Colonic mucosa (tissue), 4 donors: ENCODE data around the gene ZNF385B. TPM values are rescaled to one million over a fixed set of nuclear protein-coding genes. Genes with fewer than 3 reads are reported as not detected.

Experiments
- DNase-seq: peaks from one replicate; pipeline ENCODE4 v3.0.0-alpha.2; 2020
- H3K27ac ChIP-seq: fragments of 200-600 bp; one replicate; pipeline ENCODE4 v1.8.0; 2021
- H3K27me3 ChIP-seq: fragments of 200-600 bp; one replicate; pipeline ENCODE4 v1.8.0; 2021
- H3K36me3 ChIP-seq: fragments of 200-600 bp; one replicate; pipeline ENCODE4 v1.8.0; 2021
- H3K4me1 ChIP-seq: fragments of 200-600 bp; one replicate; pipeline ENCODE4 v1.8.0; 2021; ENCODE audit warnings: mild to moderate bottlenecking
- H3K4me3 ChIP-seq: fragments of 200-600 bp; one replicate; pipeline ENCODE4 v1.8.0; 2021
- H3K9ac ChIP-seq, 2 donors: one replicate each; pipeline ENCODE4 v1.7.0; 2013; ENCODE audit warnings: control low read depth in 2 of 2, low read depth in 2 of 2, low read length in 2 of 2
- H3K9me3 ChIP-seq: fragments of 200-600 bp; one replicate; pipeline ENCODE4 v1.8.0; 2021
- CTCF ChIP-seq: fragments of 200-600 bp; IDR thresholded peaks from one replicate; pipeline ENCODE4 v1.8.0; 2022; ENCODE audit warnings: antibody characterized with exemption, mild to moderate bottlenecking
- intact Hi-C: fragments of 100-400 bp; cut with DNase I; formaldehyde crosslinking; loops from one replicate; pipeline ENCODE4 v1.14.1; 2022
- total RNA-seq, 2 donors: library from RNA; stranded (reverse); fragmentation: NEBNext Ultra II Directional in 1 of 2; extraction: Animal tissue kit (Norgen Biotek cat#: 25700) in 1 of 2; gene quantifications; one replicate each; pipeline ENCODE4 v1.2.1, GENCODE V29; 2021
- donor health status: healthy.
- donor health status: DM: no; HTN: no; CAD: no.
- donor health status: DM: no; HTN: no; CAD: no.

Gene ZNF385B
- total RNA-seq, 2 donors from 2014 or later = 0.10 to 0.69 TPM

- H3K36me3 ChIP-seq = no peaks in the 10 kb centered on the region
- no peak overlapping the region for H3K9ac ChIP-seq
- no peak for TF ChIP-seq CTCF
- intact Hi-C loops = no loop called here
- H3K9me3 ChIP-seq = no peaks in the 10 kb centered on the region
- no peaks in the 10 kb centered on the region for H3K27me3 ChIP-seq
- no peak overlapping the region for H3K27ac ChIP-seq
- H3K4me1 ChIP-seq = no peaks in the 10 kb centered on the region
- DNase-seq = no peak
- no peak overlapping the region for H3K4me3 ChIP-seq
Observed at GRCh38 chr2:179553382-179553781, 308.0 kb downstream of the ZNF385B start.

GRCh38 chr2:179551539-179552045 lies 309.8 kb downstream of the ZNF385B start:
- intact Hi-C loops = no loop called here
- Histone ChIP-seq H3K9me3 (no peaks in the 10 kb centered on the region), H3K9ac (no peak overlapping the region), H3K36me3 (no peaks in the 10 kb centered on the region), H3K27me3 (no peaks in the 10 kb centered on the region), H3K4me1 (no peaks in the 10 kb centered on the region), H3K27ac (no peak overlapping the region), H3K4me3 (no peak overlapping the region)
- DNase-seq = no peak
- no peak for TF ChIP-seq CTCF

GRCh38 chr2:179550849-179551248 lies 310.6 kb downstream of the ZNF385B start:
- Histone ChIP-seq H3K9me3 (no peaks in the 10 kb centered on the region), H3K27ac (no peak overlapping the region), H3K4me1 (no peaks in the 10 kb centered on the region), H3K9ac (no peak overlapping the region), H3K4me3 (no peak overlapping the region), H3K27me3 (no peaks in the 10 kb centered on the region), H3K36me3 (no peaks in the 10 kb centered on the region)
- no peak for DNase-seq
- intact Hi-C loops = no loop called here
- no peak for TF ChIP-seq CTCF

- no peak for TF ChIP-seq CTCF
- no peak overlapping the region for H3K9ac ChIP-seq
- no peaks in the 10 kb centered on the region for H3K4me1 ChIP-seq
- H3K4me3 ChIP-seq = no peak overlapping the region
- H3K36me3 ChIP-seq = no peaks in the 10 kb centered on the region
- no peak for DNase-seq
- no peaks in the 10 kb centered on the region for H3K27me3 ChIP-seq
- H3K27ac ChIP-seq = no peak overlapping the region
- H3K9me3 ChIP-seq = no peaks in the 10 kb centered on the region
- intact Hi-C loops = no loop called here
Observed at GRCh38 chr2:179550214-179550613, 311.2 kb downstream of the ZNF385B start.

GRCh38 chr2:179546656-179547055 lies 314.8 kb downstream of the ZNF385B start:
- intact Hi-C loops = no loop called here
- Histone ChIP-seq H3K4me3 (no peak overlapping the region), H3K36me3 (no peaks in the 10 kb centered on the region), H3K27ac (no peak overlapping the region), H3K27me3 (no peaks in the 10 kb centered on the region), H3K9me3 (no peaks in the 10 kb centered on the region), H3K4me1 (no peaks in the 10 kb centered on the region), H3K9ac (no peak overlapping the region)
- no peak for TF ChIP-seq CTCF
- DNase-seq = no peak

- Histone ChIP-seq H3K4me3 (no peak overlapping the region), H3K9ac (no peak overlapping the region), H3K36me3 (no peaks in the 10 kb centered on the region), H3K4me1 (no peaks in the 10 kb centered on the region), H3K9me3 (no peaks in the 10 kb centered on the region), H3K27ac (no peak overlapping the region), H3K27me3 (no peaks in the 10 kb centered on the region)
- no peak for TF ChIP-seq CTCF
- no peak for DNase-seq
- intact Hi-C loops = no loop called here
Observed at GRCh38 chr2:179545024-179545423, 316.4 kb downstream of the ZNF385B start.
